Stimulated activated CD8-positive, alpha-beta memory T cell treated with anti-CD3 and anti-CD28 coated beads, Interleukin-7, amount 100 ng/mL, for 48 hours (primary cell): ENCODE results near the gene GLTPD2.
"Not testable (repeated sequence)": the region's sequence is repeated elsewhere in the genome, so short reads cannot be mapped to it uniquely, and the experiment has no call there.

Experiments used
- DNase-seq, 2 donors: peaks; one replicate each; pipeline ENCODE4 v3.0.0-alpha.2; 2020; ENCODE audit warnings: low read depth in 1 of 2; ENCODE audit errors: extremely low read depth in 1 of 2

GLTPD2 gene

GRCh38 chr17:4807605-4808377, 19.0 kb downstream of the GLTPD2 start:
- DNase-seq = no peak

- no peak for DNase-seq
Measured at GRCh38 chr17:4808378-4808767, 19.6 kb downstream of the GLTPD2 start.

GRCh38 chr17:4810696-4811290, 22.0 kb downstream of the GLTPD2 start:
- no peak for DNase-seq

GRCh38 chr17:4811471-4811870, 22.7 kb downstream of the GLTPD2 start:
- no peak for DNase-seq

- no peak for DNase-seq
Measured at GRCh38 chr17:4812690-4813089, 23.9 kb downstream of the GLTPD2 start.

- DNase-seq = no peak
Measured at GRCh38 chr17:4815043-4815675, 26.4 kb downstream of the GLTPD2 start.

- no peak for DNase-seq
Measured at GRCh38 chr17:4816826-4817225, 28.1 kb downstream of the GLTPD2 start.

- DNase-seq = no peak
Measured at GRCh38 chr17:4818276-4818675, 29.5 kb downstream of the GLTPD2 start.

GRCh38 chr17:4822835-4823234, 34.1 kb downstream of the GLTPD2 start:
- DNase-seq = no peak

- DNase-seq = no peak
Measured at GRCh38 chr17:4823373-4824089, 34.8 kb downstream of the GLTPD2 start.

- no peak for DNase-seq
Measured at GRCh38 chr17:4827399-4827798, 38.6 kb downstream of the GLTPD2 start.

GRCh38 chr17:4832829-4833177, 44.0 kb downstream of the GLTPD2 start:
- DNase-seq = not testable (repeated sequence)

GRCh38 chr17:4833178-4833940, 44.6 kb downstream of the GLTPD2 start, which contains the start of gene MINK1:
Gene MINK1, plus strand, starts transcription at chr17:4833340. Its CDS starts 244 bp downstream, at chr17:4833584.
- peak; percentile 77 to 83 for DNase-seq

GRCh38 chr17:4833941-4834680, 45.3 kb downstream of the GLTPD2 start:
- no peak for DNase-seq

- no peak for DNase-seq
Measured at GRCh38 chr17:4834681-4835020, 45.9 kb downstream of the GLTPD2 start.

- DNase-seq = no peak
Measured at GRCh38 chr17:4836221-4836620, 47.5 kb downstream of the GLTPD2 start.

GRCh38 chr17:4837471-4838308, 48.9 kb downstream of the GLTPD2 start:
- no peak for DNase-seq

- DNase-seq = no peak
Measured at GRCh38 chr17:4838309-4838785, 49.6 kb downstream of the GLTPD2 start.

GRCh38 chr17:4839221-4839620, 50.5 kb downstream of the GLTPD2 start:
- DNase-seq = no peak
